Panc1 (cell line): ENCODE results near the gene TMA7B. TPM values are rescaled to one million over a fixed set of nuclear protein-coding genes. Genes with fewer than 3 reads are reported as not detected.

Source experiments
- ATAC-seq: fragments of 200-7000 bp; cut with Tn5 transposase; 2 replicates; pipeline ENCODE4 v1.9.1; 2020; ENCODE audit warnings: mild to moderate bottlenecking, moderate library complexity
- BruUV-seq: library from RNA; stranded (reverse); fragments of 400-500 nt; replicated peaks from 2 replicates; lab custom pipeline; 2021; lab: Mats Ljungman, UMichigan
- CTCF ChIA-PET: fragments of 300-600 bp; sonication (Branson Sonifier 250); formaldehyde crosslinking; loops from one replicate; lab custom pipeline; 2022; ENCODE audit warnings: antibody characterized with exemption; lab: Charles Lee
- POLR2A ChIA-PET: fragments of 300-600 bp; sonication (Branson Sonifier 250); formaldehyde crosslinking; loops from one replicate; lab custom pipeline; 2022; ENCODE audit warnings: antibody characterized with exemption; lab: Charles Lee
- DNase-seq: peaks from one replicate; pipeline ENCODE4 v3.0.0-alpha.2; 2010; ENCODE audit warnings: low read depth, low spot score
- H3K27ac ChIP-seq: 2 replicates; pipeline ENCODE4 v1.5.1; 2011; ENCODE audit warnings: mild to moderate bottlenecking, low read length, inconsistent platforms
- H3K27me3 ChIP-seq: fragments of 200-500 bp; sonication (Bioruptor generic); 2 replicates; pipeline ENCODE4 v1.6.0; 2014; ENCODE audit warnings: low read length, inconsistent platforms; ENCODE audit not compliant: control insufficient read depth, insufficient read depth
- H3K36me3 ChIP-seq: fragments of 200-500 bp; sonication (Bioruptor generic); 2 replicates; pipeline ENCODE4 v1.5.1; 2014; ENCODE audit warnings: inconsistent platforms, mild to moderate bottlenecking, low read length, moderate library complexity; ENCODE audit not compliant: control insufficient read depth, insufficient read depth
- H3K4me1 ChIP-seq: 2 replicates; pipeline ENCODE4 v1.5.1; 2011; ENCODE audit warnings: inconsistent platforms, mild to moderate bottlenecking, low read length, moderate library complexity; ENCODE audit not compliant: control insufficient read depth, insufficient read depth
- H3K4me3 ChIP-seq, 2 experiments: 2 replicates each; pipeline ENCODE4 v1.5.1; 2011 to 2012; ENCODE audit warnings: low read depth in 2 of 2, low read length in 2 of 2, mild to moderate bottlenecking in 2 of 2, inconsistent platforms in 1 of 2, moderate library complexity in 1 of 2
- H3K9me3 ChIP-seq: fragments of 200-500 bp; sonication (Bioruptor generic); 2 replicates; pipeline ENCODE4 v1.5.1; 2014; ENCODE audit warnings: low read depth, mild to moderate bottlenecking, inconsistent platforms, low read length, moderate library complexity; ENCODE audit not compliant: control insufficient read depth, insufficient read depth
- CTCF ChIP-seq: fragments of 450-650 bp; IDR thresholded peaks from 2 replicates; pipeline ENCODE4 v1.5.1; 2017; ENCODE audit warnings: mild to moderate bottlenecking
- POLR2AphosphoS5 ChIP-seq: IDR thresholded peaks from 2 replicates; pipeline ENCODE4 v1.6.1; 2012; ENCODE audit warnings: mild to moderate bottlenecking, low read depth, low read length, moderate library complexity
- REST ChIP-seq, 2 experiments: IDR thresholded peaks; 2 replicates each; pipeline ENCODE4 v1.6.1; 2011 to 2012; ENCODE audit warnings: low read depth in 2 of 2, control low read depth in 1 of 2, low read length in 1 of 2, mild to moderate bottlenecking in 1 of 2, moderate library complexity in 1 of 2; ENCODE audit not compliant: insufficient read depth in 1 of 2
- SIN3A ChIP-seq: IDR thresholded peaks from 2 replicates; pipeline ENCODE4 v1.6.1; 2012; ENCODE audit warnings: low read depth, mild to moderate bottlenecking, low read length, moderate library complexity, borderline replicate concordance; ENCODE audit not compliant: insufficient read depth
- TCF7L2 ChIP-seq: IDR thresholded peaks from 2 replicates; pipeline ENCODE4 v1.6.1; 2011; ENCODE audit warnings: mild to moderate bottlenecking, low read depth, low read length, inconsistent platforms
- in situ Hi-C: cut with HindIII; loops from 2 replicates; pipeline ENCODE4 v1.10.0; 2016; ENCODE audit warnings: low sequenced_read_pairs, low pct_unique_long_range_greater_than_20kb
- intact Hi-C: fragments of 100-400 bp; cut with micrococcal nuclease; formaldehyde crosslinking; loops from one replicate; pipeline ENCODE4 v1.10.0; 2022; ENCODE audit not compliant: unreplicated experiment
- total RNA-seq: library from RNA; stranded (reverse); gene quantifications from one replicate; pipeline ENCODE4 v1.2.1, GENCODE V29; 2021; ENCODE audit not compliant: unreplicated experiment

TMA7B gene
- total RNA-seq, 1 experiment from 2014 or later = not detected

GRCh38 chr22:39925909-39926679 lies 34.1 kb upstream of the TMA7B start:
- BruUV-seq = no TSS peak
- no peak for ATAC-seq
- intact Hi-C loops = no loop called here

GRCh38 chr22:39926753-39927152 lies 33.4 kb upstream of the TMA7B start:
- H3K4me1 ChIP-seq = no peaks in the 10 kb centered on the region
- no peak overlapping the region for H3K27ac ChIP-seq
- no peak for DNase-seq
- no peaks in the 10 kb centered on the region for H3K9me3 ChIP-seq
- peaks cover 5% of the 10 kb centered on the region for H3K27me3 ChIP-seq
- in situ Hi-C loops (no loop called here), intact Hi-C loops (no loop called here)
- no peaks in the 10 kb centered on the region for H3K36me3 ChIP-seq
- H3K4me3 ChIP-seq = no peak overlapping the region
- ChIA-PET CTCF (interaction anchor here (0.6 kb wide), 1 partner anchor 291 kb away, joined by 3 read pairs; no protein-coding TSS in a partner anchor), POLR2A (no interaction called here)
- BruUV-seq = no TSS peak
- ATAC-seq = no peak
- TF ChIP-seq CTCF (no peak), REST (IDR thresholded peaks at IDR 0.05; ENCODE audit: insufficient read depth in 1 of 2, low read depth in 2 of 2, low read length in 1 of 2) (no peak), SIN3A (no peak), TCF7L2 (no peak)

More at GRCh38 chr22:39925909-39926679, 34.1 kb upstream of the TMA7B start:
- H3K27me3 ChIP-seq = peaks cover 5% of the 10 kb centered on the region
- H3K9me3 ChIP-seq = no peaks in the 10 kb centered on the region
- H3K36me3 ChIP-seq = no peaks in the 10 kb centered on the region
- no peak overlapping the region for H3K4me3 ChIP-seq
- no peaks in the 10 kb centered on the region for H3K4me1 ChIP-seq
- no peak for DNase-seq
- ChIA-PET POLR2A (interaction anchor here (0.6 kb wide), 1 partner anchor 11 kb away, joined by 9 read pairs; no protein-coding TSS in a partner anchor), CTCF (interaction anchor here (0.6 to 0.7 kb wide), 3 partner anchors 41 to 292 kb away, joined by 3 to 9 read pairs (median 6); no protein-coding TSS in a partner anchor)
- H3K27ac ChIP-seq = no peak overlapping the region
- in situ Hi-C loops = no loop called here
- TF ChIP-seq REST (IDR thresholded peaks at IDR 0.05; ENCODE audit: insufficient read depth in 1 of 2, low read depth in 2 of 2, low read length in 1 of 2) (no peak), TCF7L2 (no peak), SIN3A (no peak), POLR2AphosphoS5 (no peak), CTCF (no peak)
